SK-N-SH (cell line): Measurements from ENCODE around the gene NT5C1A. TPM values are rescaled to one million over a fixed set of nuclear protein-coding genes. Genes with fewer than 3 reads are reported as not detected.

ENCODE experiments used
- CTCF ChIA-PET: fragments of 300-600, 350-600 bp; formaldehyde crosslinking; extraction: SDS; loops from one replicate; lab custom pipeline; 2021; lab: Yijun Ruan, JAX
- POLR2A ChIA-PET: fragments of 350-600 bp; sonication (Branson Sonifier 250); formaldehyde crosslinking; extraction: SDS; loops from one replicate; lab custom pipeline; 2020; ENCODE audit warnings: antibody characterized with exemption, inconsistent platforms; lab: Yijun Ruan, JAX
- DNase-seq: peaks from one replicate; pipeline ENCODE4 v3.0.0; 2012
- H2AFZ ChIP-seq: fragments of 200-600 bp; sonication (generic); 2 replicates; pipeline ENCODE4 v1.8.1; 2016; ENCODE audit warnings: antibody characterized with exemption, mild to moderate bottlenecking, low read depth
- H3F3A ChIP-seq: fragments of 200-600 bp; sonication (generic); replicated peaks from 2 replicates; pipeline ENCODE3; 2016; ENCODE audit warnings: antibody characterized with exemption, mild to moderate bottlenecking; ENCODE audit not compliant: insufficient read depth
- H3K27ac ChIP-seq, 2 experiments: fragments of 200-500 bp in 1 of 2; fragments of 200-600 bp in 1 of 2; sonication (Bioruptor generic) in 1 of 2; sonication (generic), shearing (Covaris generic) in 1 of 2; 2 replicates each; pipeline versions ENCODE4 v1.5.1 to v1.6.1; 2014 to 2016; ENCODE audit warnings: low read depth in 2 of 2, inconsistent platforms in 1 of 2, low read length in 1 of 2, mild to moderate bottlenecking in 1 of 2, mixed read lengths in 1 of 2
- H3K27me3 ChIP-seq: fragments of 200-600 bp; sonication (generic), shearing (Covaris generic); 2 replicates; pipeline ENCODE4 v1.6.1; 2016; ENCODE audit warnings: mixed run types; ENCODE audit not compliant: insufficient read depth
- H3K36me3 ChIP-seq, 2 experiments: fragments of 200-500 bp in 1 of 2; fragments of 200-600 bp in 1 of 2; sonication (Bioruptor generic) in 1 of 2; sonication (generic) in 1 of 2; replicated peaks in 1 of 2; 2 replicates each; pipeline versions ENCODE3 to v1.5.1; 2014 to 2016; ENCODE audit warnings: low read length in 1 of 2, mild to moderate bottlenecking in 1 of 2; ENCODE audit not compliant: insufficient read depth in 2 of 2, control insufficient read depth in 1 of 2
- H3K4me1 ChIP-seq, 2 experiments: fragments of 200-500 bp in 1 of 2; fragments of 200-600 bp in 1 of 2; sonication (Bioruptor generic) in 1 of 2; sonication (generic), shearing (Covaris generic) in 1 of 2; 2 replicates each; pipeline versions ENCODE4 v1.5.1 to v1.6.1; 2014 to 2016; ENCODE audit warnings: low read depth in 1 of 2, low read length in 1 of 2, mixed run types in 1 of 2; ENCODE audit not compliant: insufficient read depth in 2 of 2, control insufficient read depth in 1 of 2
- H3K4me2 ChIP-seq: fragments of 200-600 bp; sonication (generic), shearing (Covaris generic); 2 replicates; pipeline ENCODE4 v1.6.1; 2017; ENCODE audit warnings: mixed run types
- H3K4me3 ChIP-seq, 2 experiments: fragments of 200-500 bp in 1 of 2; fragments of 200-600 bp in 1 of 2; sonication (Bioruptor generic) in 1 of 2; sonication (generic), shearing (Covaris generic) in 1 of 2; 2 replicates each; pipeline versions ENCODE4 v1.5.1 to v1.8.1; 2014 to 2016; ENCODE audit warnings: low read depth in 2 of 2, inconsistent platforms in 1 of 2, low read length in 1 of 2, mild to moderate bottlenecking in 1 of 2, mixed read lengths in 1 of 2, moderate library complexity in 1 of 2
- H3K79me2 ChIP-seq: fragments of 200-600 bp; sonication (generic); 2 replicates; pipeline ENCODE4 v1.8.1; 2017; ENCODE audit warnings: mild to moderate bottlenecking; ENCODE audit not compliant: insufficient read depth
- H3K9ac ChIP-seq: fragments of 200-600 bp; sonication (generic); 2 replicates; pipeline ENCODE4 v1.6.1; 2017; ENCODE audit warnings: mixed run types
- H3K9me2 ChIP-seq: fragments of 200-600 bp; sonication (generic); 2 replicates; pipeline ENCODE4 v1.6.1; 2017; ENCODE audit warnings: mixed run types
- H3K9me3 ChIP-seq: fragments of 200-600 bp; sonication (generic); 2 replicates; pipeline ENCODE4 v1.6.1; 2017; ENCODE audit warnings: mixed run types, mild to moderate bottlenecking, moderate library complexity
- H4K20me1 ChIP-seq: fragments of 200-600 bp; sonication (generic); 2 replicates; pipeline ENCODE4 v1.6.1; 2017; ENCODE audit warnings: mild to moderate bottlenecking, mixed run types; ENCODE audit not compliant: insufficient read depth
- CHD2 ChIP-seq: fragments of 150-350 bp; IDR thresholded peaks from 2 replicates; pipeline ENCODE4 v1.6.1; 2018; ENCODE audit warnings: low read length; ENCODE audit not compliant: partially characterized antibody
- ELF1 ChIP-seq: IDR thresholded peaks from 2 replicates; pipeline ENCODE4 v1.4.0; 2012
- EP300 ChIP-seq, 2 experiments: IDR thresholded peaks; 2 replicates each; pipeline versions ENCODE4 v1.4.0 to v1.6.1; 2012; ENCODE audit warnings: borderline replicate concordance in 1 of 2, low read depth in 1 of 2, low read length in 1 of 2
- FOSL2 ChIP-seq: IDR thresholded peaks from 2 replicates; pipeline ENCODE4 v1.4.0; 2012; ENCODE audit warnings: low read depth, mild to moderate bottlenecking, moderate library complexity, borderline replicate concordance
- FOXJ3 ChIP-seq: sonication (generic); formaldehyde crosslinking; IDR thresholded peaks from 2 replicates; pipeline ENCODE4 v1.5.1; 2020; ENCODE audit warnings: mild to moderate bottlenecking, missing genetic modification reagents
- FOXM1 ChIP-seq: IDR thresholded peaks from 2 replicates; pipeline ENCODE4 v1.4.0; 2012; ENCODE audit warnings: low read depth, mild to moderate bottlenecking
- GABPA ChIP-seq: IDR thresholded peaks from 2 replicates; pipeline ENCODE4 v1.4.0; 2012; ENCODE audit warnings: low read depth, mild to moderate bottlenecking
- GATA2 ChIP-seq: sonication (generic); formaldehyde crosslinking; IDR thresholded peaks from 2 replicates; pipeline ENCODE4 v1.5.0; 2020; ENCODE audit warnings: mild to moderate bottlenecking, missing genetic modification reagents
- MEF2A ChIP-seq: IDR thresholded peaks from 2 replicates; pipeline ENCODE4 v1.4.0; 2012; ENCODE audit warnings: low read depth, borderline replicate concordance
- MXI1 ChIP-seq: IDR thresholded peaks from 2 replicates; pipeline ENCODE4 v1.6.1; 2012; ENCODE audit warnings: mild to moderate bottlenecking, low read depth, low read length, improper control_type of control experiment
- NRF1 ChIP-seq: IDR thresholded peaks from 2 replicates; pipeline ENCODE4 v1.6.1; 2012; ENCODE audit warnings: low read depth, mild to moderate bottlenecking, low read length
- POLR2AphosphoS5 ChIP-seq: IDR thresholded peaks from 2 replicates; pipeline ENCODE4 v1.6.1; 2012; ENCODE audit warnings: low read depth, low read length
- RCOR1 ChIP-seq: fragments of 150-350 bp; IDR thresholded peaks from 2 replicates; pipeline ENCODE4 v1.6.1; 2017; ENCODE audit warnings: antibody characterized with exemption, low read length
- SIN3A ChIP-seq: IDR thresholded peaks from 2 replicates; pipeline ENCODE4 v1.6.1; 2012; ENCODE audit warnings: low read depth, mild to moderate bottlenecking, low read length, moderate library complexity, borderline replicate concordance
- TCF12 ChIP-seq: IDR thresholded peaks from 2 replicates; pipeline ENCODE4 v1.4.0; 2012
- WGBS: methylation state at CpG from one replicate; pipeline ENCODE4 v1.1.6; 2017; ENCODE audit warnings: low lambda C conversion rate; 5-methylcytosine and 5-hydroxymethylcytosine counted together
- polyA plus RNA-seq, 3 experiments: library from polyadenylated mRNA; depleted of rRNA; stranded (reverse); fragments of >200 nt; gene quantifications; 2 replicates each; pipeline ENCODE4 v1.2.3, GENCODE V29; 2012
- TF ChIP-seq, protein P1 (sequence below): IDR thresholded peaks from 2 replicates; pipeline ENCODE4 v1.4.0; 2012; ENCODE audit warnings: low read depth, borderline replicate concordance
- TF ChIP-seq, protein P2 (sequence below): fragments of 150-350 bp; IDR thresholded peaks from 2 replicates; pipeline ENCODE4 v1.6.1; 2016; ENCODE audit warnings: mild to moderate bottlenecking, low read depth, low read length
- TF ChIP-seq, protein P3 (sequence below): IDR thresholded peaks from 2 replicates; pipeline ENCODE4 v1.4.0; 2012; ENCODE audit warnings: low read depth
- TF ChIP-seq, protein P4 (sequence below): IDR thresholded peaks from 2 replicates; pipeline ENCODE4; 2012

The NT5C1A gene
- polyA plus RNA-seq, 1 of the 3 experiments (the other 2 are of a cell fraction) = 0.12 TPM

DNA sequence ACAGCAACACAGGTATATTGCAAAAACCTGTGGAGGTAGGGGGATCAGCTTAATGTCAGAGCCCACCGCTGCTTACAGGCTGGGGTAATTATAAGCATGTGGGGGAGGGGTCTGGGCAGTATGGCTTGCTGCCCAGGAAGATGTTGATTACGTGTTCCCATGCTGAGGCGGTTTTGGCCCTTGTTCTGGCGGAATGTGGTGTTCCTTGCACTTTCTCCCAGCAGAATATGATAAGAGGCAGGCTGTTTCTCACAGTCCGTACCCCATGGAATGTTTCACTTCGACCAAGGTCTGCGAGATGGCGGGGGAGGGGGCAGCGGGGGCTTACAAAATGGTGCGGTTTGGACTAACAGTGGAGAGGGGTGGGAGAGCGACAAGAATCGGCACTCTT is 29.1 kb upstream of the NT5C1A start:
- Histone ChIP-seq H3K27me3 (peaks cover 17% of the 10 kb centered on the region; the same call in 1 of the 2 replicates), H3F3A (no peaks in the 10 kb centered on the region), H3K4me2 (no peak overlapping the region), H3K9me2 (no peaks in the 10 kb centered on the region), H2AFZ (no peak overlapping the region), H3K27ac (no peak overlapping the region), H3K79me2 (no peaks in the 10 kb centered on the region), H3K4me3 (no peak overlapping the region), H3K9ac (no peak overlapping the region), H3K36me3 (no peaks in the 10 kb centered on the region), H3K9me3 (no peaks in the 10 kb centered on the region), H3K4me1 (peaks cover 0 to 17% of the 10 kb centered on the region in 2 experiments; a peak in 1 of 4 replicates), H4K20me1 (no peaks in the 10 kb centered on the region)
- ChIA-PET CTCF (interaction anchor here (0.7 to 5.9 kb wide), 16 partner anchors 10 to 601 kb away, joined by 3 to 71 read pairs (median 8); partner anchors contain the start of genes HPCAL4 and NT5C1A), POLR2A (interaction anchor here (1.1 to 1.6 kb wide), 2 partner anchors 45 to 124 kb away, joined by 4 to 7 read pairs; no protein-coding TSS in a partner anchor)
- no peak for TF ChIP-seq GABPA
- 77% methylated on average over 12 of the region's 12 CpGs for WGBS
- no peak for DNase-seq

DNA sequence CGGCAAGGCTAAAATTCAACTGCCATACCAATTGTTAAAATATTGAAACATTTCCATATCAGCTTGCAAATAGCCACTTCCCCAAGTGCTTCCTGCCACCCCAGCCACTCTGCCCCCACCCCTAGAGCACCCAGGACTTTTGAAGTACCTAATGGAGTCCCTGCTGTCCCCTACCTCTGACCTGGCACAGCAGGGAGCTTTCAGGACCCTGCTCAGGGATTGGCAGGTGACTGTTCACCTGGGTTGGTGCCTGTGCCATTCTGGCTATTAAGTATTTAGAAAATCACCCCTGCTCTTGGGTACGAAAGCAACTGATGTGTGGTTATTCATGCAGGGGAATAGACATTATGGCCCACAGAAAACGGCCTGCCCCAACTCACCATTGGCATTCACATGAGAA is 28.4 kb upstream of the NT5C1A start:
- Histone ChIP-seq H4K20me1 (no peaks in the 10 kb centered on the region), H3K4me2 (no peak overlapping the region), H2AFZ (no peak overlapping the region), H3K27me3 (peaks cover 17% of the 10 kb centered on the region; the same call in 1 of the 2 replicates), H3K27ac (no peak overlapping the region), H3F3A (no peaks in the 10 kb centered on the region), H3K4me1 (peaks cover 0 to 17% of the 10 kb centered on the region in 2 experiments; a peak in 1 of 4 replicates), H3K9me3 (no peaks in the 10 kb centered on the region), H3K9me2 (no peaks in the 10 kb centered on the region), H3K79me2 (no peaks in the 10 kb centered on the region), H3K9ac (no peak overlapping the region), H3K36me3 (no peaks in the 10 kb centered on the region), H3K4me3 (no peak overlapping the region)
- TF ChIP-seq POLR2AphosphoS5 = no peak
- no peak for TF ChIP-seq EP300 (IDR thresholded peaks at IDR 0.05; ENCODE audit: borderline replicate concordance in 1 of 2, low read depth in 1 of 2, low read length in 1 of 2)
- TF ChIP-seq, protein P1, sequence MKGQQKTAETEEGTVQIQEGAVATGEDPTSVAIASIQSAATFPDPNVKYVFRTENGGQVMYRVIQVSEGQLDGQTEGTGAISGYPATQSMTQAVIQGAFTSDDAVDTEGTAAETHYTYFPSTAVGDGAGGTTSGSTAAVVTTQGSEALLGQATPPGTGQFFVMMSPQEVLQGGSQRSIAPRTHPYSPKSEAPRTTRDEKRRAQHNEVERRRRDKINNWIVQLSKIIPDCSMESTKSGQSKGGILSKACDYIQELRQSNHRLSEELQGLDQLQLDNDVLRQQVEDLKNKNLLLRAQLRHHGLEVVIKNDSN = no peak
- TF ChIP-seq FOXM1 = no peak
- no peak for TF ChIP-seq ELF1
- TF ChIP-seq GABPA = no peak
- TF ChIP-seq FOSL2 = no peak
- no peak for TF ChIP-seq MEF2A
- no peak for TF ChIP-seq SIN3A
- no peak for TF ChIP-seq CHD2
- TF ChIP-seq, protein P2, sequence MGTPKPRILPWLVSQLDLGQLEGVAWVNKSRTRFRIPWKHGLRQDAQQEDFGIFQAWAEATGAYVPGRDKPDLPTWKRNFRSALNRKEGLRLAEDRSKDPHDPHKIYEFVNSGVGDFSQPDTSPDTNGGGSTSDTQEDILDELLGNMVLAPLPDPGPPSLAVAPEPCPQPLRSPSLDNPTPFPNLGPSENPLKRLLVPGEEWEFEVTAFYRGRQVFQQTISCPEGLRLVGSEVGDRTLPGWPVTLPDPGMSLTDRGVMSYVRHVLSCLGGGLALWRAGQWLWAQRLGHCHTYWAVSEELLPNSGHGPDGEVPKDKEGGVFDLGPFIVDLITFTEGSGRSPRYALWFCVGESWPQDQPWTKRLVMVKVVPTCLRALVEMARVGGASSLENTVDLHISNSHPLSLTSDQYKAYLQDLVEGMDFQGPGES = no peak
- no peak for TF ChIP-seq TCF12
- no peak for TF ChIP-seq RCOR1
- no peak for TF ChIP-seq MXI1
- TF ChIP-seq, protein P3, sequence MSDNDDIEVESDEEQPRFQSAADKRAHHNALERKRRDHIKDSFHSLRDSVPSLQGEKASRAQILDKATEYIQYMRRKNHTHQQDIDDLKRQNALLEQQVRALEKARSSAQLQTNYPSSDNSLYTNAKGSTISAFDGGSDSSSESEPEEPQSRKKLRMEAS = no peak
- no peak for TF ChIP-seq NRF1
- no peak for TF ChIP-seq FOXJ3 (CRISPR knock-in tag)
- TF ChIP-seq, protein P4, sequence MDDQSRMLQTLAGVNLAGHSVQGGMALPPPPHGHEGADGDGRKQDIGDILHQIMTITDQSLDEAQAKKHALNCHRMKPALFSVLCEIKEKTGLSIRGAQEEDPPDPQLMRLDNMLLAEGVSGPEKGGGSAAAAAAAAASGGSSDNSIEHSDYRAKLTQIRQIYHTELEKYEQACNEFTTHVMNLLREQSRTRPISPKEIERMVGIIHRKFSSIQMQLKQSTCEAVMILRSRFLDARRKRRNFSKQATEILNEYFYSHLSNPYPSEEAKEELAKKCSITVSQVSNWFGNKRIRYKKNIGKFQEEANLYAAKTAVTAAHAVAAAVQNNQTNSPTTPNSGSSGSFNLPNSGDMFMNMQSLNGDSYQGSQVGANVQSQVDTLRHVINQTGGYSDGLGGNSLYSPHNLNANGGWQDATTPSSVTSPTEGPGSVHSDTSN = no peak
- TF ChIP-seq GATA2 (CRISPR knock-in tag) = no peak
- ChIA-PET CTCF (interaction anchor here (1.1 to 5.9 kb wide), 6 partner anchors 9 to 94 kb away, joined by 3 to 71 read pairs (median 28); partner anchors contain the start of genes HPCAL4 and NT5C1A), POLR2A (no interaction called here)
- DNase-seq = no peak
- 56% methylated on average over 3 of the region's 3 CpGs for WGBS
